Esophagus squamous epithelium (tissue), 4 donors: ENCODE measurements around the gene FAM227B.
"Not testable (repeated sequence)": the region's sequence is repeated elsewhere in the genome, so short reads cannot be mapped to it uniquely, and the experiment has no call there.

Experiments
- POLR2A ChIP-seq, 4 donors: fragments of 450-650 bp; IDR thresholded peaks; one replicate each; pipeline ENCODE4 v1.6.1; 2017; ENCODE audit warnings: antibody characterized with exemption in 4 of 4, mild to moderate bottlenecking in 4 of 4, moderate library complexity in 3 of 4
- TF ChIP-seq, protein P1 (sequence below), 6 experiments: fragments of 450-650 bp in 4 of 6; fragments of 200-600 bp in 2 of 6; sonication (generic) in 2 of 6; IDR thresholded peaks; one replicate each; pipeline ENCODE4 v1.5.1; 2016 to 2019; ENCODE audit warnings: antibody characterized with exemption in 6 of 6, mild to moderate bottlenecking in 4 of 6, moderate library complexity in 4 of 6

DNA sequence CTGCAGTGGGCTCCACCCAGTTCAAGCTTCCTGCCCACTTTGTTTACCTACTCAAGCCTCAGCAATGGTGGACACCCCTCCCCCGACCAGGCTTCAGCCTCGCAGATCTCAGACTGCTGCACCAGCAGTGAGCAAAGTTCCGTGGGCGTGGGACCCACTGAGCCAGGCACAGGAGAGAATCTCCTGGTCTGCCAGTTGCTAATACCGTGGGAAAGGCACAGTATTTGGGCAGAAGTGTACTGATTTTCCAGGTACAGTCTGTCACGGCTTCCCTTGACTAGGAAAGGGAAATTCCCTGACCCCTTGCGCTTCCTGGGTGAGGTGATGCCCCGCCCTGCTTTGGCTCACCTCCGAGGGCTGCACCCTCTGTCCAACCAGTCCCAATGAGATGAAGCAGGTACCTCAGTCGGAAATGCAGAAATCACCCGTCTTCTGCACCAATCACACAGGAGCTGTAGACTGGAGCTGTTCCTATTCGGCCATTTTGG is 27.7 kb downstream of the FAM227B start:
- TF ChIP-seq, protein P1, sequence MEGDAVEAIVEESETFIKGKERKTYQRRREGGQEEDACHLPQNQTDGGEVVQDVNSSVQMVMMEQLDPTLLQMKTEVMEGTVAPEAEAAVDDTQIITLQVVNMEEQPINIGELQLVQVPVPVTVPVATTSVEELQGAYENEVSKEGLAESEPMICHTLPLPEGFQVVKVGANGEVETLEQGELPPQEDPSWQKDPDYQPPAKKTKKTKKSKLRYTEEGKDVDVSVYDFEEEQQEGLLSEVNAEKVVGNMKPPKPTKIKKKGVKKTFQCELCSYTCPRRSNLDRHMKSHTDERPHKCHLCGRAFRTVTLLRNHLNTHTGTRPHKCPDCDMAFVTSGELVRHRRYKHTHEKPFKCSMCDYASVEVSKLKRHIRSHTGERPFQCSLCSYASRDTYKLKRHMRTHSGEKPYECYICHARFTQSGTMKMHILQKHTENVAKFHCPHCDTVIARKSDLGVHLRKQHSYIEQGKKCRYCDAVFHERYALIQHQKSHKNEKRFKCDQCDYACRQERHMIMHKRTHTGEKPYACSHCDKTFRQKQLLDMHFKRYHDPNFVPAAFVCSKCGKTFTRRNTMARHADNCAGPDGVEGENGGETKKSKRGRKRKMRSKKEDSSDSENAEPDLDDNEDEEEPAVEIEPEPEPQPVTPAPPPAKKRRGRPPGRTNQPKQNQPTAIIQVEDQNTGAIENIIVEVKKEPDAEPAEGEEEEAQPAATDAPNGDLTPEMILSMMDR (IDR thresholded peaks at IDR 0.05) = not testable (repeated sequence)
- not testable (repeated sequence) for TF ChIP-seq POLR2A (IDR thresholded peaks at IDR 0.05)
